Measurements from ENCODE around the gene ZFP14.

ZFP14 gene

DNA sequence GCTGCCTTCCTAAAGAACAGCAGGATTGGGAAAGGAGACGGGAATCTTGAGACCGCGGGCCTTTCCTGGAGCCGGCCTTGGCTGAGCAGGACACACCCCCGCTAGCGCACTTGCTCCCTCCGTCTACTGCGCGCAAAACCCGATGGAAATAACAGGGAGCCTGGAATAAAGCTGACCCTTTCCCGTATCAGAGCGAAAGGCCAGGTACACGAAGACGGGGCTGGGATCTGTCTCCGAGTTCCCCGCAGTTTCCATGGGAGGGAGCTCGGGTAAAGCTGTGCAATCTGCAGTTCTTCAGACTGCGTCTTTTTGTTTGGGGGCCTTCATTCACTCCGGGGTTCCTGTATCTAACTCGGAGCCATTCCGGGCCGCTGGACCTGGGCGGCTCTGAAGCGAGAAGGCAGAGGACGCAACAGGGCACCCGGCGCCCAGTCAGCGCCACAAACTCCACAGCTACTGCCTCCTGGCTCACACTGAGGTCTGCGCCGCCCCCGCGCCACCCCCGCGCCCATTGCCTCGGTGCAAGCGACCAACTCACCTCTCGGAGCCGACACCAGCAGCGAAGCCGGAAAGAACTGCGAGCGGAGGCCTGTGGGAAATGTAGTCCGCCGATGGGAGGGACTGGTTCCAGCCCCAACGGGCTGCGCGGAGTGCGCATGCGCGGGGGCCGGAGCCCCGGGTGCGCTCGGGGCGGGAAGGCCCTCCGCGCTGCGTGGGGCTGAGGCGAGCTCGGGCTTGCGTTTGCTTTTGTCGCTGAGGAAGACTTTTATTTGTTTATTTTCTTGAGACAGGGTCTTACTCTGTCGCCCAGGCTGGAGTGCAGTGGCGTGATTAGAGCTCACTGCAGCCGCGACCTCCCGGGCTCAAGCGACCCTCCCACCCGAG lies at the start of gene ZFP14:
TSS of gene ZFP14 (minus strand) at position 577 of the 885 bp plus-strand sequence. CDS start 11,309 bp downstream, outside the sequence.
- peak; percentile 83 for DNase-seq

DNA sequence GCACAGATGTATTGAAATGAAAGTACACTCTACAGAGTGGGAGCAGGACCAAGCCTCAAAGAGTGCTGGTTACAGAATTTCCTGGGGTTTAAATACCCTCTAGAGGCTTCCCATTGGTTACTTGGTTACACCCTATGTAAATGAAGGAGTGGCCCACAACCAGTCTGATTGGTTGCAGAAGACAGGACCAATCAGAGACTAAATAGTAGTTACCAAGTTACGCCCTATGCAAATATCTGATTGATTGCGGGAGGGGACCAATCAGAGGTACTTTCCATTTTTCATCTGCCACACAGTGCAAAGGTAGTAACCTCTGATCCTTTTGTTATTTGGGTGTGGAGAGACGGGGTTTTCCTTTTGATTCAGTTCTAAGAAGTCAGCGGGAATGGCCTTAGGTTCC lies 44.9 kb upstream of the ZFP14 start:
- no peak for DNase-seq

DNA sequence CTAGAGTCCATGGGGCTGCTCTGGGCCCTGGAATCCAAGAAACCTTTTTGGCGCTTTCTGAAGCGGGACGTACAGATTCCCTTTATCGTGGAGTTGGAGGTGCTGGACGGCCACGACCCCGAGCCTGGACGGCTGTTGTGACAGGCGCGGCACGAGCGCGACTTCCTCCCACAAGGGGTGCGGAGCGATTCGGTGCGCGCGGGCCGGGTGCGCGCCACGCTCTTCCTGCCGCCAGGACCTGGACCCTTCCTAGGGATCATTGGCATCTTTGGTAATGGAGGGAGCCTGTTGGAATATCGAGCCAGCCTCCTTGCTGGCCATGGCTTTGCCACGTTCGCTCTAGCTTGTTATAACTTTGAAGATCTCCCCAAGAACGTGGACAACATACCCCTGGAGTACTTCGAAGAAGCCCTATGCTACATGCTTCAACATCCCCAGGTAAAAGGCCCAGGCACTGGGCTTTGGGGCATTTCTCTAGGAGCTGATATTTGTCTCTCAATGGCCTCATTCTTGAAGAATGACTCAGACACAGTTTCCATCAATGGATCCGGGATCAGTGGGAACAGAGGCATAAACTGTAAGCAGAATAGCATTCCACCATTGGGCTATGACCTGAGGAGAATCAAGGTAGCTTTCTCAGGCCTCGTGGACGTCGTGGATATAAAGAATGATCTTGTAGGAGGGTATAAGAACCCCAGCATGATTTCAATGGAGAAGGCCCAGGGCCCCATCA lies 42.9 kb upstream of the ZFP14 start:
- no peak for DNase-seq

DNA sequence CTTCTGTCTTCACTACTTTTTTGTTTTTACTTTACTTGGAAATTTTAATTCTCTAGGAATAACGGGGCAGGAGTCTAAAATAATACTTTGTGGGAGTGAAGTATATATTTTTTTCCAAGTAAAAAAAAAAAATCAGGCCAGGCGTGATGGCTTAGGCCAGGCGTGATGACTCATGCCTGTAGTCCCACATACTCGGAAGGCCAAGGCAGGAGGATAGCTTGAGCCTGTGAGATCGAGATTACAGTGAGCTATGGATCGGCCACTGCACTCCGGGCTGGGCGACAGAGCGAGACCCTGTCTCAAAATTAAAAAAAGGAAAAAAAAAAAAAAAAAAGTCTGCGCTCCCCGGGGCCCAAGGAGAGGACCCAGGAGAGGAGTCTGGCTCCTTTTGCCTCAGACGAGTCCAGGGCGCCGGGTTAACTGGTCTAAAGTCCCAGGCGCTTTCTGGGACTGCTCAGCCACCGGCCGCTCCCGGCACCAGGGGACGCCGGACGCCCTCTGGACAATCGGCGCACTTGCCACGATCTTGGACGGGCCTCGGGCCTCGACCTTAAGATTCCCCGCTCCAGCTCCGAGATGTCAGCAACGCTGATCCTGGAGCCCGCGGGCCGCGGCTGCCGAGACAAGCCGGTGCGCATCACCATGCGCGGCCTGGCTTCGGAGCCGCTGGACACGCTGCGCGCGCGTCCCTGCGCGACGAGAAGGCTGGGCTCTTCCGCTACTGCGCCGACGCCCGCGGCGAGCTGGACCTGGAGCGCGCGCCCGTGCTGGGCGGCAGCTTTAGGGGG lies 42.2 kb upstream of the ZFP14 start:
- peak; percentile 20 for DNase-seq

DNA sequence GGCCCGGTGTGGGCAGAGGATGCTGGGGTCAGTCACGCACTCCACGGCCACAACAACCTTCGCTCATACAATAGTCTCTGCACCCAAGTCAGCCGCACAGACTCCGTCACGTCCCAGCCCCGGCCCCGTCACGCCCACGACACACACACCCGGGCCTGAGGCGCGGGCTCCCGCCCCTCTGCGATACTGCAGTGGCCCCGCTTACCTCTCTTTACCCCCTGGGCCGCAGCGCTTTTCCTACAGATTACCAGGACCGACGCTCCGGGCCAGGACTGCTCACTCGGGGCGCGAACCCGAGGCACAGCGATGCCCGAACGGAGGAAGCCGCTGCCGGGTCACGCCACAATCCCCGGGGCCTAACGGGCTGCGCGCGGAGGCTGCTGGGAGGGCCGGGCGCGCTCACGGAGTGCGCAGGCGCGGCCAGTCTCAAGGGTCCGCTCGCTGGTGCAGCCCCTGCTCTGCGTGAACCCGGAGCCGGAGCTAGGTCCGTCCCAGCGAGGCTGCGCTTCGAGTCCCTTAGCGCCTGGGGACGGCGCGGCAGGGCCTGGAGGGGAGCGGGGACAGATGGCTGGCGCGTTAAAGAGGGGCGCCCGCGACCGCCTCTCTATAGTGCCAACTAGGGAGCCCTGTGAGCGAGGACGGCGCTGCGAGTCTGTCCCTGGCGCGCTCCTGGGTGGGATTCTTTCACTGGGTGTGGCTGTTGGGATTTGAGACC lies 39.4 kb upstream of the ZFP14 start, which contains the start of gene ZFP82:
TSS of gene ZFP82 (minus strand) at position 358 of the 715 bp plus-strand sequence. CDS start 8,855 bp downstream, outside the sequence.
- DNase-seq, result peak; percentile 67

DNA sequence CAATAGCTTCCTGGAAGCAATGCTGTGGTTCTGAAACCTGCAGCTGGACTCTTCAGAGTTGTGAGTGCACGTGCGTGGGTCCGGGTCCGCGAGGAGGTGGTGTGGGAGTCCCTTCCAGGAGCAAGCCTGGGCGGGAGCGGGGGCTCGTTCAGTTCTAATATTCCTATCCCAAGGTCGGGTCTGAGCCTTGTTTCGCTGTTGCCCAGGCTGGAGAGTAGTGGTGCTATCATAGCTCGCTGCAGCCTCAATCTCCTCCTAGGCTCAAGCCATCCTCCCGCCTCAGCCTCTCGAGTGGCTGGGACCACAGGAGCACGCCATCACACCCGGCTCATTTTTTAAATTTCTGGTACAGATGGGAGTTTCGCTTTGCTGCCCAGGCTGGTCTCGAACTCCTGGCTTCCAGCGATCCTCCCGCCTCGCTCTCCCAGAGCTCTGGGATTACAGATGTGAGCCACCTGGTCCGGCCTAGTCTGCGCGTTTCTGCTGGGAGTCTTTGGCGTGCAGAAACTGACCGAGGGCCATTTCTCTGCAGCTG lies 38.8 kb upstream of the ZFP14 start:
- DNase-seq, result no peak

DNA sequence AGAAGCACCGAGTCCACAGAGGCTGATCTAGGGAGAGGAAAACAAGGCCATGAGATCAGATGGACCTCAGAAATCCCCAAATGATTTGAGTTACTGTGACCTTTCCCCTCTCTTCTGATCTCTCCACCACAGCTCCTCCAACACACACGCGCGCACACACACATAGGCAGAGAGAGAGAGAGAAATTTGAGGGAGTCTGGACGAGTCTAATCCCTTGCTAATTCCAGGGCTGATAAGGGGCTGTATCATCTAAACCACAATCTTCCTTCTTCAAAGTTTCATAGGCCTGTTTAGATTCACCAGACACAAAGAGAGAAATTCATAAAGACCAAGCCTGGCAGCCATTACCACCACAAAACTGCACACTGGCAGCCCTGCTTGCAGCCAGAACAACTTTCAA lies 30.8 kb upstream of the ZFP14 start:
- no peak for DNase-seq

DNA sequence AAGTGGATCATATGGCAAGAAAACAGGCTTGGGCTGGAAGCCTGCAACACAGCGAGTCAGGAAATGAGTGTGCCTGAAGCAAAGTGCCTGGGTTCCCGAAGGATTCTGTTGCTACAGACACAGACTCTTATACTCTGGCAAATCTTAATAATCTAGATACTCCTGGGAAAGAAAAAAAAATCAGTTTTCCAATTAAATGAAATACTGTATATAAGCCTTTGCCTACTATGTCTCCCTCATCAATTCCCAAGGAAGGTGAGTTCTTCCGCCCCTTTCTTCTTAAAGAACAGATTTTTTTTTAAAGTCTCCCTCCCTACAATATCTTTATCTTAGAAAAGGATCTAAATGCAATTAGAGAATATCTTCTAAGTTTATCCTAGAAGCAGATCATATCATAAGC lies 29.1 kb upstream of the ZFP14 start:
- DNase-seq, result no peak

DNA sequence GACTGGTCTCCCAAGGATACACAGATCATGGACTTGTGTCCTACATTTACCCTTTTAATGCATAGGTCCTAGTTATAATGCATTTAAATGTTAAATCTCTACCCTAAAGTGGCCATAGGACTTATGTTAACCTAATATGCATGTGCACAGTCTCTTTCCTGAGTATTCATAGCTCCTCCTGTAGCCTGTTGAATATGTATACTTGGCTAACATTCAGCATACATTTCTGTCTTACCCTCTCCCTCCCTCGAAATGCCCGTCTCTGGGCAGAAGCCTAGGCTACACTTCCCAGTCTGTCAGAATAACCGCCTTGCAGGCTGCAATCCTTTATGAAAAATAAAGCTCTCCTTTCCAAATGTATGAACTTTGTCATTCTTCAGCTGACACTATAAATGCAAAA lies 25.5 kb upstream of the ZFP14 start:
- no peak for DNase-seq

DNA sequence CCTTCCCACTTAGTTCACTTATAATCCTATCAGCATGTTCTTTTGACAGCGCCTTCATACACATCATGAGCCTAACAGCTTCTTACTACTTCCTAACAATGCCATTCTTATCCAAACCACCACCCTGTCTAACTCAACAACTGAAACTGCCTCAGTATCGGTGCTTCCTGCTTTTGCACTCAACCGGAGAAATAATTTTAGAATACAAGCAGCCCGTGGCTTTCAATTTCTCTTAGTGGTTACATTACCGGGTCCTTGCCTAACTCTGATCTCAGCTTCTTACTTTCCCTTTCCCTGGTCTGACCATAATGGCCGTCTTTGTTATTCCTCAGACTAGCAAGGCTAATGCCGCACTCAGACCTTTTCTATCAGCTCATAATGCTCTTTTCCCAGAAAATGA lies 22.5 kb upstream of the ZFP14 start:
- no peak for DNase-seq

DNA sequence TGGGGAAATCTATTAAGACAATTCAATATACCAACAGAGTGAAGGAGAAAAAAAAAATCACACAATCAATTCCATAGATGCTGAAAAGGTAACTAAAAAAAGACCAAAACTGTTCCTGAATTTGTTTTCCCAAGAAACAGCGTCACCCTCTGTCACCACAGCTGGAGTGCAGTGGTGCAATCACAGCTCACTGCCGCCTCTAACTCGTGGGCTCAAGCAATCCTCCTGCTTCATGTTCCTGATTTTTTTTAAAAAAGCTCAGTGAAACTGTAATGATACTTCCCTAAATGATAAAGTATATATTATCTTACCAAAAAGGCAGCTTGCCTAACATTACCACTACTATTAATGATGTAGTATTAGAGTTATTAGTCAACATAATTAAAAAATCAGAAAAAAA lies 19.6 kb upstream of the ZFP14 start:
- no peak for DNase-seq

DNA sequence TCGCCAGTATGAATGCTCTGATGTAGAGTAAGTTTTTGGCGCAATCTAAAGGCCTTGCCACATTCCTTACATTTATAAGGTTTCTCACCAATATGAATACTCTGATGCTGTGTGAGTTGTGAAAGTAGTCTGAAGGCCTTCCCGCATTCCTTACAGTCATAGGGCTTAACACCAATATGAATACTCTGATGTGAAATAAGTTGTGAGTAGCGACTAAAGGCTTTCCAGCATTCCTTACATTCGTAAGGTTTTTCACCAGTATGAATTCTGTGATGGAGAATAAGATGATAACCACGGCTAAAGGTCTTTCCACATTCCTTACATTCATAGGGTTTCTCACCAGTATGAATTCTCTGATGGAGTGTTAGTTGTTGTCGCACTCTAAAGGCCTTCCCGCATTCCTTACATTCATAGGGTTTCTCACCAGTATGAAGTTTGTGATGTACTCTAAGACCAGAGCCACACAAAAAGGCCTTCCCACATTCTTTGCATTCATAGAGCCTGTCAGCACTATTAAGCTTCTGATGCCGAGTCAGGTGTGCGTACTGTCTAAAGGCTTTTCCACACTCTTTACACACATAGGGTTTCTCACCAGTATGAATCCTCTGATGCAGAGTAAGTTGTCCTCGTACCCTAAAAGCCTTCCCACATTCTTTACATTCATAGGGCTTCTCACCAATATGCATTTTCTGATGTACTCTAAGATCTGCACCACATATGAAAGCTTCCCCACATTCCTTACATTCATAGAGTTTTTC lies 14.1 kb upstream of the ZFP14 start:
- DNase-seq, result no peak

DNA sequence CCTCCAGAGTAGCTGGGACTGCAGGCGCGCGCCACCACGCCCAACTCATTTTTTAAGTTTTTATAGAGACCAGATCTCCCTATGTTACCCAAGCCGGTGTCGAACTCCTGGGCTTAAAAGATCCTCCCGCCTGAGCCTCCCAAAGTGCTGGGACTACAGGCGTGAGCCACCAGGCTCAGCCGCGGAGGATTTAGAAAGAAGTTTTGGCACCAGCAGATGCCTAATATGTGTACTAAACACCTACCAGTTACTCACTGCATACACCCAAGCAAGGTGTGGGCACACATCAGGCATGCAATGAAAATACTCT lies 464 bp upstream of the ZFP14 start:
- DNase-seq, result no peak

DNA sequence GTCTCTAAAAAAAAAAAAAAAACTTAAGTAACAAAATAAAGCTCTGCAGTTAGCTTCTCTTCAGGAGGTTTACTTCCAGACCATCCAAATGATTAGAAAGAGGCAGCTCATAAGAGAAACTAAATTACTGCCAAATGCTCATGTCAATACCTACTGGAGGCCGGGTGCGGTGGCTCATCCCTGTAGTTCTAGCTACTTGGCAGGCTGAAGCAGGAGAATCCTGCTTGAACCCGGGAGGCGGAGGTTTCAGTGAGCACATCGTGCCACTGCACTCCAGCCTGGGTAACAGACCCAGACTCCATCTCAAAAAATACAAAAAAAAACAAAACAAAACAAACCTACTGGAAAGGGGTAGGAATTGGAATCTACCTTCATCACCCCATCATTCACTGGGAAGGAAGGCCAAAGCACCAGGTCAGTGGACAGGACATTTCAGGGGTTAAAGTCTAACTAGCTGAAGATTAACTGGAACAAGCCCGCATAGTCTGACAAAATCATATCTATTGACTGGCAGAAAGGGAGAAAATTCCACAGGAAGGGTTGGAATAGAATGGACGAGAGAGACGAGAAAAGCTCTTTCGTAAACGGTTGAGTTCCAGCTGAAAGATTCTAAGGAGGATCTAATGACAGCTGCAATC lies 1.3 kb downstream of the ZFP14 start:
- DNase-seq, result no peak

DNA sequence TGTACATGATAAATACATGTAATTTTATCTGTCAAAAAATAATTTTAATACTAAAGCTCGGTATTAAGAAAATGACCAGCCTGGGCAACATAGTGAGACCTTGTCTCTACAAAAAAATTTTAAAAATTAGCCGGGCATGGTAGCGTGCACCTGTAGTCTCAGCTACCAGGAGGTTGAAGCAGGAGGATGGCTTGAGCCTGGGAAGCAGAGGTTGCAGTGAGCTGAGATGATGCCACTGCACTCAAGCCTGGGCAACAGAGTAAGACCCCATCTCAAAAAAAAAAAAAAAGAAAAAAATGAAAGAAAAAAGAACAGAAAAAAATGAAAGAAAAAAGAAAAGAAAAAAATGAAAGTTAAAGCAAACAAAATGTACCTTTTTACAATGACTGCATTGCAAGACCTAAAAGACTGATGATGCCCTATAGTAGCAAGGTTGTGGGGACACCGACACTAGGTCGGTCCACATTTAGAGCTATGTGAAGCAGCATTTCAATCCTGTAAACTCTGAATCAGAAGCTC lies 5.3 kb downstream of the ZFP14 start:
- no peak for DNase-seq

DNA sequence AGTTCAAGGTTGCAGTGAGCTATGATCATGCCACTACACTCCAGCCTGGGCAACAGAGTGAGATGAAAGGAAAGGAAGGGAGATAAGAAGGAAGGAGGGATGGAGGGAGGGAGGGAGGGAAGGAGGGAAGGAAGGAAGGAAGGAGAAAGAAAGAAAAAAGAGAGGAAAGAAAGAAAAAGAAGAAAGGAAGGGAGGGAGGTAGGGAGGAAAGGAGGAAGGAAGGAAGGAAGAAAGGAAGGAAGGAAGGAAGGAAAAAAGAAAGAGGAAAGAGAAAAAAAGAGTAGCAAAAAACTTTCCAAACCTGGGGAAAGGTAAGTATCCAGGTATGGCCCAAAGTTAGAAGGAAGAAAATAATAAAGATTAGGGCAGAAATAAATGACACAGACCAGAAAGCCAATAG lies 7.1 kb downstream of the ZFP14 start:
- no peak for DNase-seq

DNA sequence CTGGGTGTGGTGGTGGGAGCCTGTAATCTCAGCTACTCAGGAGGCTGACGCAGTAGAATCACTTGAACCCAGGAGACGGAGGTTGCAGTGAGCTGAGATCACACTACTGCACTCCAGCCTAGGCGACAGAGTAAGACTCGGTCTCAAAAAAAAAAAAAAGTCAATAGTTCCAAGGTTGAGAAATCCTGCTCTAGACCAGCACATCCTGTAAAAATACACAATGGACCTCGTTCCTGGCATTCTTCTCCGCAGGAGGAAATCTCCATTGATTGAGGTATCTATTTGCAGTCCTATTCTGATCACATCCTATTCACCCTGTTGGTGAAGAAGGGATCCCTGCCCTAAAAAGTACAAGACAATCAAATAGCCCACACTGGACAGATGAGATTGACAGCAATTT lies 15.2 kb downstream of the ZFP14 start:
- no peak for DNase-seq

DNA sequence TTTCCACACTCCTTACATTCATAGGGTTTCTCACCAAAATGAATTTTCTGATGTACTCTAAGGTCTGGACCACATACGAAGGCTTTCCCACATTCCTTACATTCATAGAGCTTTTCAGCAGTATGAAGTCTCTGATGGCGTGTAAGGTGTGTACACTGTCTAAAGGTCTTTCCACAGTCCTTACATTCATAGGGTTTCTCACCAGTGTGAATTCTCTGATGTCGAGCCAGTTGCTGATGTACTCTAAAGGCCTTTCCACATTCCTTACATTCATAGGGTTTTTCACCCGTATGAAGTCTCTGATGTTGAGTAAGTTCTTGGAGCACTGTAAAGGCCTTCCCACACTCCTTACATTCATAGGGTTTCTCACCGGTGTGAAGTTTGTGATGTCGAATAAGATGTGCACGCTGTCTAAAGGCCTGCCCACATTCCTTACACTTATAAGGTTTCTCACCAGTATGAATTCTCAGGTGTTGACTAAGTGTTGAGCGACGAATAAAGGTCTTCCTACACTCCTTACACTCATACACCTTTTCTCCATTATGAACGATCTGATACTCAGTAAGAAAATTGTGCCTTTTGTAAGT lies 38.1 kb downstream of the ZFP14 start:
- no peak for DNase-seq

DNA sequence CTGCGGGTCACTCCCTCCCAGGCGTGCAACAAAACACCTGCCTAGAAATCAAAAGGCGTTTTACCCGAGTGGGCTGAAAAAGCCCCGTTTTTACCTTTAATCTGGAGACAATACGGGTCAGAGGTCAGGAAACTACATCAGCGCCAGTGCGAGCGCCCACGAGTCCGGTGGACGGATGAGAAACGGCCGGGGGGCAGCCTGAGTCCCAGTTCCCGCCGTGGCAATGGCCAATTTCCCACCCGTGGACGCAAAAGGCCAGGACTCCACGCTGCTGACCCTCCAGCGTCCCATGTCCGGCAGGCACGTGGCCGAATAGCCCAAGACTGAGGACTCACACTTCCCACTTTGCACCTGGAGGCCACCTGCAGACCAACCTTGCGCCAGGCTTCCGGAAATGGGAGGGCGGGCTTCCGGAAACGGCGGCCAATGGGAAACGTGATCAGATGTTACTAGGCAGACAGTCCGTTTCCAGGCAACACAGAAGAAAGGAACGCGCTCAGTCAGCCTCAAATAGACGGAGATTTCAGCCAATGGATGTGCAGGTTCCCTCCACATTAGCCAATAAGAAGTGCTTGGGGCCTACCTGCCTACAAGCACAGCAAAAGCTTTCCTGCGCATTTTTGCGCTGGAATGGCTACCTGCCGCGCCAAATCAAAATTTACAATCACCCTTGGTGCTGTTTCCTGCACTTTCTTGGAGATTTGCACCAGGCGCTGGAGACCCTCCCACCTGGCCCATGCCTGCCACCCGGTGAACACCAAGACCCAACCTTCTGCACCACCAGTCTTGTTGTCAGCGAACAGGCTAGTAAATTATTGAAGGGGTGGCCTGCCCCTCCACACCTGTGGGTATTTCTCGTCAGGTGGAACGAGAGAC lies 47.4 kb downstream of the ZFP14 start:
- peak; percentile 87 for DNase-seq

DNA sequence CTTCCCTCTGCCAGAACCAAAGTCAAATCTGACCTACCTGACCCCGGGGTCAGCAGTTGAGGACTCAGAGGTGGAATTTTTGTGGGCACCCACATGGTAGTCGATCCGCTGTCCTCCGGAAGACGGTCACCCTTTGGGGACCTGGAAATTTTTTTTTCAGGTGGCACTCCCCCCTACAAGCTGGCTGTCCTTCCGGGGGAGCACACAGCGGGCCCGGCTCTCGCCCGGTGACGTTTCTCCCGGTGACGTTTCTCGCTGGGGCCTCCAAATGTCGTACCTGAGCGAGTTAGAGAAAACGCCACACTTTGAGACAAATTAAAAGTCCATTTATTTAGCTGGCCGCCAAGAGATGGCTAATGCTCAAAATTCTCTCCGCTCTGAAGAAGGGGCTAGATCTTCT lies 48.8 kb downstream of the ZFP14 start:
- no peak for DNase-seq

All from NCI-H1092 (cell line).